ENCODE results near the gene UAP1L1. TPM values are rescaled to one million over a fixed set of nuclear protein-coding genes. Genes with fewer than 3 reads are reported as not detected.

Gene UAP1L1
- total RNA-seq, 1 donor from 2014 or later, result 11.5 TPM

DNA sequence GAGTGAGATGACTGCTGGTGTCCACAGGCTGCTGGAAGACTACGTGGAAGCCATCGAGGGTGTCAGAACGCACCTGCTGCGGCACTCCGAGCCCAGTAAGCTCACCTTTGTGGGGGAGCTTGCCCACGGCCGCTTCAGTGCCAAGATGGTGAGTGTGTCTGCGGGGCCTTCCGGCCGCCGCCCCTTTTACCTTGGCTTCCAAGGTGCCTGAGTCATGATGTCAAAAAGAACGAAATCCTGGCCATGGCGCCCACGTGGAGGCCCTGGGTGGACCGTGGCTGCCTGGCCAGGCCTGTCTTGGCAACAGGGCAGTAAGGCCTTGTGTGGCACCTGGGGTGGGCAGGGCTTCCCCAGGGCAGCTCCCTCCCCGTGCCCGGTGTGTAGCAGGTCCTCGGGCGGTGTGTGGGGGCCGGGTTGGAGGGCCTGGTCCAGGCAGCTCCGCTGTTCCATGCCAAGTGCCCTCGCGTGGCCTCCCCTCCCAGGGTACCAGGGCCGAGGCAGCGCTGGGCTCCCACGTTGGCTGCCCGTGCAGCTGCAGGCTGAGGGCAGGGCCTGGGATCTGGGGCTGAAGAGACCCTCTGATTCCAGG is 29.4 kb downstream of the UAP1L1 start:
- DNase-seq, result no peak
- no peaks in the 10 kb centered on the region for H3K4me1 ChIP-seq
- peaks cover 92% of the 10 kb centered on the region for H3K36me3 ChIP-seq
- H3K27me3 ChIP-seq (ENCODE audit: low read depth), result no peaks in the 10 kb centered on the region
- TF ChIP-seq, protein P1, sequence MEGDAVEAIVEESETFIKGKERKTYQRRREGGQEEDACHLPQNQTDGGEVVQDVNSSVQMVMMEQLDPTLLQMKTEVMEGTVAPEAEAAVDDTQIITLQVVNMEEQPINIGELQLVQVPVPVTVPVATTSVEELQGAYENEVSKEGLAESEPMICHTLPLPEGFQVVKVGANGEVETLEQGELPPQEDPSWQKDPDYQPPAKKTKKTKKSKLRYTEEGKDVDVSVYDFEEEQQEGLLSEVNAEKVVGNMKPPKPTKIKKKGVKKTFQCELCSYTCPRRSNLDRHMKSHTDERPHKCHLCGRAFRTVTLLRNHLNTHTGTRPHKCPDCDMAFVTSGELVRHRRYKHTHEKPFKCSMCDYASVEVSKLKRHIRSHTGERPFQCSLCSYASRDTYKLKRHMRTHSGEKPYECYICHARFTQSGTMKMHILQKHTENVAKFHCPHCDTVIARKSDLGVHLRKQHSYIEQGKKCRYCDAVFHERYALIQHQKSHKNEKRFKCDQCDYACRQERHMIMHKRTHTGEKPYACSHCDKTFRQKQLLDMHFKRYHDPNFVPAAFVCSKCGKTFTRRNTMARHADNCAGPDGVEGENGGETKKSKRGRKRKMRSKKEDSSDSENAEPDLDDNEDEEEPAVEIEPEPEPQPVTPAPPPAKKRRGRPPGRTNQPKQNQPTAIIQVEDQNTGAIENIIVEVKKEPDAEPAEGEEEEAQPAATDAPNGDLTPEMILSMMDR (IDR thresholded peaks at IDR 0.05; ENCODE audit: borderline replicate concordance), result no peak
- H3K9me3 ChIP-seq (replicated peaks), result no peaks in the 10 kb centered on the region
- intact Hi-C loops (cut with micrococcal nuclease), result no loop called here
- no peak overlapping the region for H3K4me3 ChIP-seq
- H3K27ac ChIP-seq (replicated peaks), result no peak overlapping the region

DNA sequence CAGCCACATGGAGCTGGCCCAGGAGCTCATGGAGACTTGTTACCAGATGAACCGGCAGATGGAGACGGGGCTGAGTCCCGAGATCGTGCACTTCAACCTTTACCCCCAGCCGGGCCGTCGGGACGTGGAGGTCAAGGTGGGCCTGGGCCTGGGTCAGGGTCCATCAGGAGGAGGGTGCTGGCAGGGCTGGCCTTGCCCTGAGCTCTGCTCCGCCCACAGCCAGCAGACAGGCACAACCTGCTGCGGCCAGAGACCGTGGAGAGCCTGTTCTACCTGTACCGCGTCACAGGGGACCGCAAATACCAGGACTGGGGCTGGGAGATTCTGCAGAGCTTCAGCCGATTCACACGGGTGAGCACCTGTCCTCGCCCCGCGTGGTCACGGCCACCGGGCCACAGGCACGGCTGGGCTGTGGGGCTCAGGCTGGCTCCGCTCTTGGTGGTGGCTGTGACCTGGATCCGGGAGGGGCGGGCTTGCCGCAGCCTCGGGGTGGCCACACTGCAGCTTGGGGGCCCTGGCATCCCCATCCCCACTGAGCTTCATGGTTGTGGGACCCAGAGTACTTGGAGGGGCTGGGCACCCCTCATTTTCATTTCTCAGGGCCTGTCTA is 30.1 kb downstream of the UAP1L1 start:
- intact Hi-C loops (cut with micrococcal nuclease), result no loop called here
- H3K36me3 ChIP-seq, result peaks cover 92% of the 10 kb centered on the region
- no peak for DNase-seq

DNA sequence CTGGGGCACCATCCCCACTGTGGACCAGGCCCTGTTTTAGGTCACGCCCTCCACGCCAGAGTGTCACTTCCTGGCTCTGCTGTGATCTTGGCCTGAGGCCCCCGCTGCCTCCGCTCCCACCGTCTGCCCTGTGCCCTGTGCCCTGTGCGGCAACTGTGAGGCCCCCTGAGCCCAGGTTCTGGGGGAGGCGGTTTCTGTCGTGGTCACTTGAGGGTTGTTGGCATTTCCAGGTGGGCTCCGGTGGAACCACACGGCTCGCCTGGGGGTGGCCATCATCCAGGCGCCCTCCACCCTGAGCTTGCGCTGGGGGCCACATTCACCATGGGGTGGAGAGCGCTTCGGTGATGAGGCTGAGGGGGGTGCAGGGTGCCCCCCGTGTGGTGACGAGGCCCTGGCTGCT is 30.7 kb downstream of the UAP1L1 start:
- TF ChIP-seq, protein P1 (IDR thresholded peaks at IDR 0.05; ENCODE audit: borderline replicate concordance), result no peak
- DNase-seq, result no peak
- Histone ChIP-seq H3K9me3 (replicated peaks) (no peaks in the 10 kb centered on the region), H3K27me3 (ENCODE audit: low read depth) (no peaks in the 10 kb centered on the region), H3K4me3 (no peak overlapping the region), H3K27ac (replicated peaks) (no peak overlapping the region), H3K36me3 (peaks cover 95% of the 10 kb centered on the region), H3K4me1 (no peaks in the 10 kb centered on the region)
- intact Hi-C loops (cut with micrococcal nuclease), result no loop called here

More for the DNA sequence above, 30.1 kb downstream of the UAP1L1 start:
- TF ChIP-seq, protein P1 (IDR thresholded peaks at IDR 0.05; ENCODE audit: borderline replicate concordance), result no peak
- Histone ChIP-seq H3K4me3 (no peak overlapping the region), H3K27me3 (ENCODE audit: low read depth) (no peaks in the 10 kb centered on the region), H3K4me1 (no peaks in the 10 kb centered on the region), H3K27ac (replicated peaks) (no peak overlapping the region), H3K9me3 (replicated peaks) (no peaks in the 10 kb centered on the region)

DNA sequence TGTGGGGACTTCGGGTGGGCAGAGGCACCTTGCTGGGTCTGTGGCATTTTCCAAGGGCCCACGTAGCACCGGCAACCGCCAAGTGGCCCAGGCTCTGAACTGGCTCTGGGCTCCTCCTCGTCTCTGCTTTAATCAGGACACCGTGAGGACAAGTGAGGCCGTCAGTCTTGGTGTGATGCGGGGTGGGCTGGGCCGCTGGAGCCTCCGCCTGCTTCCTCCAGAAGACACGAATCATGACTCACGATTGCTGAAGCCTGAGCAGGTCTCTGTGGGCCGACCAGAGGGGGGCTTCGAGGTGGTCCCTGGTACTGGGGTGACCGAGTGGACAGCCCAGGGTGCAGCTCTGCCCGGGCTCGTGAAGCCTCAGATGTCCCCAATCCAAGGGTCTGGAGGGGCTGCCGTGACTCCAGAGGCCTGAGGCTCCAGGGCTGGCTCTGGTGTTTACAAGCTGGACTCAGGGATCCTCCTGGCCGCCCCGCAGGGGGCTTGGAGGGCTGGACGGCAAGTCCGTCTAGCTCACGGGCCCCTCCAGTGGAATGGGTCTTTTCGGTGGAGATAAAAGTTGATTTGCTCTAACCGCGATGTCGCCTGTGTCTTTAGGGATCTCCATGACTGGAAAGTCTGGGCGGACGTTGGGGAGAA is 31.4 kb downstream of the UAP1L1 start:
- Histone ChIP-seq H3K4me1 (peaks cover 5% of the 10 kb centered on the region), H3K27me3 (ENCODE audit: low read depth) (no peaks in the 10 kb centered on the region), H3K9me3 (replicated peaks) (no peaks in the 10 kb centered on the region), H3K27ac (replicated peaks) (no peak overlapping the region), H3K4me3 (no peak overlapping the region), H3K36me3 (peaks cover 88% of the 10 kb centered on the region)
- DNase-seq, result no peak
- TF ChIP-seq, protein P1 (IDR thresholded peaks at IDR 0.05; ENCODE audit: borderline replicate concordance), result no peak
- intact Hi-C loops (cut with micrococcal nuclease), result no loop called here

DNA sequence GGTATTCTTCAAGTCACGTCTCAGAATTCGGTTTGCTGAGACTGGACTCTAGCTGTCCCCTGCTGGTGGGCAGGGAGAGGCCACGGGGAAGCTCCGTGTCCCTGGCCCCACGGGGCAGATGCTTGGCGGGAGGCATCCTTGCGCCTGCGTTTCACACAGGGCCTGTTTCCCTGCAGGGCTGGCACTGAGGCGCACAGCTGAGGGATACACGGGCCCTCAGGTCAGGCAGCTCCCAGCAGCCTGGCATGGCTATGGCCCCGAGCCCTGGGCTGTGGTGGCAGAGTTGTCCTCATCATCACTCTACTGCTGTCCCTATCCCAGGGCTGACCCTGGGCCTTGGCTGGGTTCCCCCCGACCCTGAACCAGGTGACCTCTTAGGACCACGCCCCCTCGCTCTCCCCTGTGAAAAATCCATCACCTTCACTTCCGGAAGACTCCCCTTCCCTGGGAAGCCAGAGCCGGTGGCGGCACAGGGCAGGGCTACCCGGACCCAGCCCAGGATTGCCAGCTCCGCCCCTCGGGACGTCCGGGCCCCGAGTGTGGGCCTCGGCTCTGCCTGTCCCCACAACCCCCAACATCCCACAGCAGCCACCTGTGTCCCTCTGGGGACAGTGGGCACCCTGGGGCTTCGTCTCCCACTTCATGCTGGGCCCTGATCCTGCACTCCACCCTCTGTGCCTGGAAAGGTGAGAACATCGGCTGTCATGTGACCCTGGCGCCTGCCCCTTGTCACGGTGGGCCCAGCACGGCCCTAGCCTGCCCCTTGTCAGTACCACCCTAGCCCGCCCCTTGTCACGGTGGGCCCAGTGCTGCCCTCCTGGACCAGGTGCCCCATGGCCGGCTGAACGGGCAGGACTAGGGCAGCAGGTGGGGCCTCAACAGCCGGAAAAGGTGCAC is 32.2 kb downstream of the UAP1L1 start:
- Histone ChIP-seq H3K9me3 (replicated peaks) (no peaks in the 10 kb centered on the region), H3K4me1 (peaks cover 9% of the 10 kb centered on the region), H3K4me3 (no peak overlapping the region), H3K36me3 (peaks cover 81% of the 10 kb centered on the region), H3K27me3 (ENCODE audit: low read depth) (no peaks in the 10 kb centered on the region), H3K27ac (replicated peaks) (no peak overlapping the region)
- intact Hi-C loops (cut with micrococcal nuclease), result no loop called here
- no peak for DNase-seq
- TF ChIP-seq, protein P1 (IDR thresholded peaks at IDR 0.05; ENCODE audit: borderline replicate concordance), result no peak

All from left ventricle myocardium inferior (tissue), 1 donor.